ENCODE data around the gene ARAP2. TPM values are rescaled to one million over a fixed set of nuclear protein-coding genes. Genes with fewer than 3 reads are reported as not detected.

Gene ARAP2
- total RNA-seq, 6 experiments from 2014 or later: not detected

GRCh38 chr4:36255577-36255976 lies 11.3 kb upstream of the ARAP2 start:
- Mint-ChIP-seq H3K36me3 (ENCODE audit: low read depth) (peaks cover 5% of the 10 kb centered on the region; the same call in 1 of the 2 replicates), H3K4me3 (no peak overlapping the region), H3K27ac (no peak overlapping the region), H3K9me3 (peaks cover 29% of the 10 kb centered on the region), H3K27me3 (ENCODE audit: insufficient read depth) (no peaks in the 10 kb centered on the region), H3K4me1 (ENCODE audit: low read depth) (no peaks in the 10 kb centered on the region)
- no peak for TF ChIP-seq CTCF (IDR thresholded peaks at IDR 0.05)
- no peak for DNase-seq

GRCh38 chr4:36254371-36254770 lies 10.1 kb upstream of the ARAP2 start:
- Mint-ChIP-seq H3K36me3 (ENCODE audit: low read depth) (peaks cover 5% of the 10 kb centered on the region; the same call in 1 of the 2 replicates), H3K9me3 (peaks cover 25% of the 10 kb centered on the region), H3K4me1 (ENCODE audit: low read depth) (no peaks in the 10 kb centered on the region), H3K27me3 (ENCODE audit: insufficient read depth) (no peaks in the 10 kb centered on the region), H3K4me3 (no peak overlapping the region), H3K27ac (no peak overlapping the region)
- TF ChIP-seq CTCF (IDR thresholded peaks at IDR 0.05): no peak
- DNase-seq: no peak

- no peak for TF ChIP-seq CTCF (IDR thresholded peaks at IDR 0.05)
- Mint-ChIP-seq H3K36me3 (ENCODE audit: low read depth) (peaks cover 5% of the 10 kb centered on the region; the same call in 1 of the 2 replicates), H3K27me3 (ENCODE audit: insufficient read depth) (no peaks in the 10 kb centered on the region), H3K27ac (no peak overlapping the region), H3K4me3 (no peak overlapping the region), H3K4me1 (ENCODE audit: low read depth) (no peaks in the 10 kb centered on the region), H3K9me3 (peaks cover 21% of the 10 kb centered on the region)
- DNase-seq: no peak
These were observed 7.7 kb upstream of the ARAP2 start for GRCh38 chr4:36251983-36252382.

- Mint-ChIP-seq H3K27ac (no peak overlapping the region), H3K4me1 (ENCODE audit: low read depth) (no peaks in the 10 kb centered on the region), H3K4me3 (no peak overlapping the region), H3K9me3 (peaks cover 26% of the 10 kb centered on the region), H3K36me3 (ENCODE audit: low read depth) (peaks cover 9% of the 10 kb centered on the region; the same call in 1 of the 2 replicates), H3K27me3 (ENCODE audit: insufficient read depth) (no peaks in the 10 kb centered on the region; the same call in 1 of the 2 replicates)
- TF ChIP-seq CTCF (IDR thresholded peaks at IDR 0.05): no peak
- DNase-seq: no peak
These were observed 5.3 kb upstream of the ARAP2 start for GRCh38 chr4:36249610-36250009.

- H3K9me3 Mint-ChIP-seq: peaks cover 30% of the 10 kb centered on the region
- no peak overlapping the region for H3K27ac Mint-ChIP-seq
- no peak for TF ChIP-seq CTCF (IDR thresholded peaks at IDR 0.05)
- H3K4me1 Mint-ChIP-seq (ENCODE audit: low read depth): no peaks in the 10 kb centered on the region
- no peak for DNase-seq
- H3K27me3 Mint-ChIP-seq (ENCODE audit: insufficient read depth): peaks cover 2% of the 10 kb centered on the region; the same call in 1 of the 2 replicates
- no peak overlapping the region for H3K4me3 Mint-ChIP-seq
- peaks cover 4% of the 10 kb centered on the region; the same call in 1 of the 2 replicates for H3K36me3 Mint-ChIP-seq (ENCODE audit: low read depth)
These were observed 708 bp downstream of the ARAP2 start for GRCh38 chr4:36243355-36244256.
